Fibroblast of villous mesenchyme (primary cell): ENCODE data around the gene PXDC1. TPM values are rescaled to one million over a fixed set of nuclear protein-coding genes. Genes with fewer than 3 reads are reported as not detected.

Experiments
- DNase-seq: peaks from one replicate; pipeline ENCODE4 v3.0.0-alpha.2; 2010; ENCODE audit warnings: low read depth
- H3K4me3 ChIP-seq: 2 replicates; pipeline ENCODE4 v1.5.1; 2011; ENCODE audit warnings: low read depth, mild to moderate bottlenecking, low read length
- CTCF ChIP-seq: IDR thresholded peaks from 2 replicates; pipeline ENCODE4 v1.5.1; 2012; ENCODE audit warnings: low read depth, mild to moderate bottlenecking, low read length; ENCODE audit not compliant: insufficient read depth
- total RNA-seq: library from RNA; depleted of rRNA; stranded (reverse); fragments of >200 nt; gene quantifications from 2 replicates; pipeline ENCODE4 v1.2.3, GENCODE V29; 2012

Gene PXDC1
- total RNA-seq, 1 donor, result 92.4 TPM

DNA sequence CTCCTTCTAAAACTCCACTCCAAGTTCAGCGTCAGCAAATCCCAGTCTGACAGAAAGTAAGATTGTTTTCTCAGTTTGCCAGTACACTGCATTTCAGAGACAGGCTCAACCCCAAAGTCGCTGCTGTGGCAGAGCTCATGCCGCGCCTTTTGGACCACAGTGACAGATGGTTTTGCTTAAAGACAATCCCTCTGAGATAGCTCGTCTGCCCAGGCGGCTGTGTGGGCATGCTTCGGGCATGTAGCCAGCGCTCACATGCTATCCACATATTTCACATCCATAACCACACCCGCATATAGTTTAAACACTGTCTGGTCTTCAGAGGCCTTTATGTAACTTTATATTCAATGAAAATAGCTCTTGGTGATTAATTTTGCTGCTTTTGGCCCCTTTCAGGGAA is 14.7 kb upstream of the PXDC1 start:
- H3K4me3 ChIP-seq, result no peak overlapping the region
- no peak for TF ChIP-seq CTCF
- DNase-seq, result peak; percentile 88

GRCh38 chr6:3765415-3765814 is 13.9 kb upstream of the PXDC1 start:
- TF ChIP-seq CTCF, result no peak
- no peak for DNase-seq
- no peak overlapping the region for H3K4me3 ChIP-seq

GRCh38 chr6:3764516-3765335 is 13.2 kb upstream of the PXDC1 start:
- DNase-seq, result no peak
- no peak for TF ChIP-seq CTCF
- H3K4me3 ChIP-seq, result no peak overlapping the region

- TF ChIP-seq CTCF, result no peak
- no peak for DNase-seq
- no peak overlapping the region for H3K4me3 ChIP-seq
These were observed 11.3 kb upstream of the PXDC1 start for GRCh38 chr6:3762852-3763251.

- DNase-seq, result no peak
- H3K4me3 ChIP-seq, result no peak overlapping the region
- TF ChIP-seq CTCF, result no peak
These were observed 10.8 kb upstream of the PXDC1 start for GRCh38 chr6:3762359-3762758.

GRCh38 chr6:3761989-3762270 is 10.4 kb upstream of the PXDC1 start:
- no peak for TF ChIP-seq CTCF

GRCh38 chr6:3759646-3760232 is 8.2 kb upstream of the PXDC1 start:
- DNase-seq, result peak; percentile 73
- no peak for TF ChIP-seq CTCF
- H3K4me3 ChIP-seq, result no peak overlapping the region

More at GRCh38 chr6:3761989-3762270, 10.4 kb upstream of the PXDC1 start:
- H3K4me3 ChIP-seq, result no peak overlapping the region
- DNase-seq, result no peak
